HepG2 (cell line): ENCODE measurements around the gene CLCA1.

Source experiments
- ATF7 ChIP-seq, 2 experiments: fragments of 450-650 bp in 1 of 2; sonication (generic) in 1 of 2; formaldehyde crosslinking in 1 of 2; IDR thresholded peaks; 2 replicates each; pipeline versions ENCODE4 v1.4.0 to v1.6.1; 2016 to 2020; ENCODE audit warnings: antibody characterized with exemption in 1 of 2, mild to moderate bottlenecking in 1 of 2, missing genetic modification reagents in 1 of 2
- CTCF ChIP-seq: sonication (generic); formaldehyde crosslinking; IDR thresholded peaks from 2 replicates; pipeline ENCODE4 v1.5.0; 2020; ENCODE audit warnings: mild to moderate bottlenecking, missing genetic modification reagents, moderate library complexity
- FOXK1 ChIP-seq: sonication (generic); formaldehyde crosslinking; IDR thresholded peaks from 2 replicates; pipeline ENCODE4 v1.4.0; 2020; ENCODE audit warnings: low read depth, missing genetic modification reagents, borderline replicate concordance
- FOXM1 ChIP-seq: sonication (generic); formaldehyde crosslinking; IDR thresholded peaks from 2 replicates; pipeline ENCODE4 v1.5.0; 2020; ENCODE audit warnings: missing genetic modification reagents
- HMGA1 ChIP-seq: sonication (generic); formaldehyde crosslinking; conservative IDR thresholded peaks from 2 replicates; pipeline ENCODE4 v1.4.0; 2020; ENCODE audit warnings: missing genetic modification reagents
- MYC ChIP-seq: sonication (generic); formaldehyde crosslinking; IDR thresholded peaks from 2 replicates; pipeline ENCODE4 v1.9.0; 2021; ENCODE audit warnings: missing genetic modification reagents, borderline replicate concordance
- POLR2AphosphoS5 ChIP-seq: IDR thresholded peaks from 2 replicates; pipeline ENCODE4 v1.6.1; 2012; ENCODE audit warnings: low read depth, low read length
- RBM22 ChIP-seq: fragments of 200-400 bp; formaldehyde crosslinking; optimal IDR thresholded peaks from 2 replicates; pipeline ENCODE3; 2017; ENCODE audit warnings: mild to moderate bottlenecking, low read length, moderate library complexity
- RFX5 ChIP-seq: IDR thresholded peaks from 2 replicates; pipeline ENCODE4 v1.6.1; 2011; ENCODE audit warnings: low read depth, low read length, improper control_type of control experiment
- ZNF367 ChIP-seq: sonication (generic); formaldehyde crosslinking; IDR thresholded peaks from 2 replicates; pipeline ENCODE4 v1.4.0; 2020; ENCODE audit warnings: missing genetic modification reagents, borderline replicate concordance
- ZNF629 ChIP-seq: sonication (generic); formaldehyde crosslinking; conservative IDR thresholded peaks from 2 replicates; pipeline ENCODE4 v1.5.0; 2020; ENCODE audit warnings: missing genetic modification reagents
- ZNF713 ChIP-seq: sonication (generic); formaldehyde crosslinking; IDR thresholded peaks from 2 replicates; pipeline ENCODE4 v1.4.0; 2020; ENCODE audit warnings: mild to moderate bottlenecking, missing genetic modification reagents
- TF ChIP-seq, protein P1 (sequence below): sonication (generic); formaldehyde crosslinking; IDR thresholded peaks from 2 replicates; pipeline ENCODE4 v1.5.1; 2020; ENCODE audit warnings: missing genetic modification reagents, mild to moderate bottlenecking, borderline replicate concordance

DNA sequence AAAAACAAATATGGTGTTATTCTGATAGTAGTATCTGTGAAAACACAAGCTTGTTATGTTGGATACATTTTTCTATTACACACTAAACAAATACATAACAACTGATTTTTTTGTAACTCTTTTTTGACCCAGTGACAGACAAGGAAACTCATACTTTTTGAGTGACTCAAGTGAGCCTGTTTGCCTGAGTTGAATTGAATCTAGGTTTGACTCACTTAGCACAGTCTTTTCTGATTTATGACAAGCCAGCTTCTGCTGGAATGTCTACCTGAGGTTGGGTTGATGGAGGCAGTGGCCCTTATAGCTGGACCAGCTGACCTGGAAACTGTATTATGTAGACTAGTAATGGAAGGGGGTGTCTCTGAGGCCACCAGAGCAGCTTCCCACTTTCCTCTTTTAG lies 73.9 kb downstream of the CLCA1 start:
- no peak for TF ChIP-seq RBM22
- TF ChIP-seq FOXK1, result no peak
- no peak for TF ChIP-seq RFX5
- no peak for TF ChIP-seq ZNF367
- no peak for TF ChIP-seq HMGA1 (CRISPR knock-in tag)
- no peak for TF ChIP-seq ZNF713 (CRISPR knock-in tag)
- TF ChIP-seq POLR2AphosphoS5, result no peak
- no peak for TF ChIP-seq MYC
- TF ChIP-seq FOXM1 (CRISPR knock-in tag), result no peak
- TF ChIP-seq ATF7 (IDR thresholded peaks at IDR 0.05), result no peak
- TF ChIP-seq ATF7 (CRISPR knock-in tag; IDR thresholded peaks at IDR 0.05), result no peak
- TF ChIP-seq, protein P1, sequence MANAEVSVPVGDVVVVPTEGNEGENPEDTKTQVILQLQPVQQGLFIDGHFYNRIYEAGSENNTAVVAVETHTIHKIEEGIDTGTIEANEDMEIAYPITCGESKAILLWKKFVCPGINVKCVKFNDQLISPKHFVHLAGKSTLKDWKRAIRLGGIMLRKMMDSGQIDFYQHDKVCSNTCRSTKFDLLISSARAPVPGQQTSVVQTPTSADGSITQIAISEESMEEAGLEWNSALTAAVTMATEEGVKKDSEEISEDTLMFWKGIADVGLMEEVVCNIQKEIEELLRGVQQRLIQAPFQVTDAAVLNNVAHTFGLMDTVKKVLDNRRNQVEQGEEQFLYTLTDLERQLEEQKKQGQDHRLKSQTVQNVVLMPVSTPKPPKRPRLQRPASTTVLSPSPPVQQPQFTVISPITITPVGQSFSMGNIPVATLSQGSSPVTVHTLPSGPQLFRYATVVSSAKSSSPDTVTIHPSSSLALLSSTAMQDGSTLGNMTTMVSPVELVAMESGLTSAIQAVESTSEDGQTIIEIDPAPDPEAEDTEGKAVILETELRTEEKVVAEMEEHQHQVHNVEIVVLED (CRISPR knock-in tag), result no peak
- TF ChIP-seq ZNF629, result no peak
- no peak for TF ChIP-seq CTCF (CRISPR knock-in tag)
